ENCODE data around the gene CELF2. TPM values are rescaled to one million over a fixed set of nuclear protein-coding genes. Genes with fewer than 3 reads are reported as not detected.

The CELF2 gene
- total and polyA plus RNA-seq, 9 of the 15 experiments (the other 6 are each of a cell fraction or from before 2014, with no cell fraction given): 4.0 to 20.3 (median 11.1) TPM

DNA sequence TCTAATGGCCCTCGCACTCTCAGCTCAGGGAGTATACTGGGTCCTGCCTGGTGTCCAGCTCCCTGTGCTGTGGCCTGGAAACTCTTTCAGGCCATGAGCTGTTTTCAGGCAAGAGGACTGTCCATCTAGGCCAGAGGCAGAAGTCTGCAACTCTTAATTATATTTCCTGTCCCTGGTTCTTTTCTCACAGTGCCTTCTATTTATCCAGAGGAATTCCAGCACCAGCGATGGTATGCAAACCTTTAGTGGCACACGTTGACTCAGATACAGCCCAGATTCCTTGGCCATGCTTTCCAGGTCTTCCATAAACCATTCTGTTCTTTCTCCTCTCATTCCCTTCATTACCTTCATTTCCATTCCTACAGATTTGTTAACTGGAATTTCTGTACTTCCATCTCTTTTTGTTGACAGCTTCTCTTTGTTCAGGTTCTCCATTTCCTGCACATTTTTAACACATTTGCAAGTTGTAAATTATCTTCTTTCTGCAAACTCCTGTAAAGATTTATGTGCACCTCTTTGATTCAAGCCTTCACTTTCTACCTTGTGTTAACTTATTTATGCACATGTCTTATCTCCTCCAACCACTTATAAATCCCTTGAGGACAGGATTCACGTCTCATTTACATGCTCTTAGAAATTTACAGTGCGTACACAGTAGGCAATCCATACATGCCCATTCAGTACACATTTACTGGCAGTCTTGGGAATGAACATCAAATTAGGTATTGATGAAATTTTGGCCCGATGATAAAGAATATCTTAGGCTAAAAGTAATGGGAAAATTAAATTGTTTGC, 172.1 kb downstream of the CELF2 start (continued):
- TF ChIP-seq, protein P1, sequence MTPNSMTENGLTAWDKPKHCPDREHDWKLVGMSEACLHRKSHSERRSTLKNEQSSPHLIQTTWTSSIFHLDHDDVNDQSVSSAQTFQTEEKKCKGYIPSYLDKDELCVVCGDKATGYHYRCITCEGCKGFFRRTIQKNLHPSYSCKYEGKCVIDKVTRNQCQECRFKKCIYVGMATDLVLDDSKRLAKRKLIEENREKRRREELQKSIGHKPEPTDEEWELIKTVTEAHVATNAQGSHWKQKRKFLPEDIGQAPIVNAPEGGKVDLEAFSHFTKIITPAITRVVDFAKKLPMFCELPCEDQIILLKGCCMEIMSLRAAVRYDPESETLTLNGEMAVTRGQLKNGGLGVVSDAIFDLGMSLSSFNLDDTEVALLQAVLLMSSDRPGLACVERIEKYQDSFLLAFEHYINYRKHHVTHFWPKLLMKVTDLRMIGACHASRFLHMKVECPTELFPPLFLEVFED (CRISPR knock-in tag; conservative IDR thresholded peaks at IDR 0.05): no peak
- TF ChIP-seq ZNF75A (CRISPR knock-in tag; IDR thresholded peaks at IDR 0.05) (no peak), EHMT2 (IDR thresholded peaks at IDR 0.05) (no peak), POLR2G (IDR thresholded peaks at IDR 0.05; ENCODE audit: low read depth, low read length) (no peak), MTA1 (IDR thresholded peaks at IDR 0.05; ENCODE audit: borderline replicate concordance) (no peak), ZBTB8A (IDR thresholded peaks at IDR 0.05; ENCODE audit: partially characterized antibody) (no peak), NFATC3 (IDR thresholded peaks at IDR 0.05) (no peak), HIVEP1 (CRISPR knock-in tag; IDR thresholded peaks at IDR 0.05) (no peak), MIER1 (IDR thresholded peaks at IDR 0.05; ENCODE audit: low read depth) (no peak), EGR1 (conservative IDR thresholded peaks at IDR 0.05) (no peak), HLTF (IDR thresholded peaks at IDR 0.05) (no peak), CBX3 (IDR thresholded peaks at IDR 0.05; ENCODE audit: borderline replicate concordance in 1 of 2, low read length in 2 of 2) (no peak), MEIS2 (IDR thresholded peaks at IDR 0.05; ENCODE audit: partially characterized antibody) (peak; percentile 64), ZKSCAN8 (CRISPR knock-in tag; IDR thresholded peaks at IDR 0.05) (peak; percentile 83), TEAD4 (IDR thresholded peaks at IDR 0.05; ENCODE audit: low read length) (0 out of 2 replicates have a peak, but pooled peaks have one; percentile 13), TEAD4 (CRISPR knock-in tag; IDR thresholded peaks at IDR 0.05; ENCODE audit: borderline replicate concordance) (no peak), XRCC4 (IDR thresholded peaks at IDR 0.05; ENCODE audit: extremely low read depth, insufficient read depth, insufficient read length) (no peak), CBFA2T2 (conservative IDR thresholded peaks at IDR 0.05) (peak; percentile 24; the same call in 1 of the 2 replicates), TCF3 (CRISPR knock-in tag; IDR thresholded peaks at IDR 0.05) (peak; percentile 59)
- TF ChIP-seq, protein P2, sequence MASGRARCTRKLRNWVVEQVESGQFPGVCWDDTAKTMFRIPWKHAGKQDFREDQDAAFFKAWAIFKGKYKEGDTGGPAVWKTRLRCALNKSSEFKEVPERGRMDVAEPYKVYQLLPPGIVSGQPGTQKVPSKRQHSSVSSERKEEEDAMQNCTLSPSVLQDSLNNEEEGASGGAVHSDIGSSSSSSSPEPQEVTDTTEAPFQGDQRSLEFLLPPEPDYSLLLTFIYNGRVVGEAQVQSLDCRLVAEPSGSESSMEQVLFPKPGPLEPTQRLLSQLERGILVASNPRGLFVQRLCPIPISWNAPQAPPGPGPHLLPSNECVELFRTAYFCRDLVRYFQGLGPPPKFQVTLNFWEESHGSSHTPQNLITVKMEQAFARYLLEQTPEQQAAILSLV (tag; IDR thresholded peaks at IDR 0.05): no peak

Data from K562 (cell line).